PC-3 (cell line): Measurements from ENCODE around the gene GPC6. TPM values are rescaled to one million over a fixed set of nuclear protein-coding genes. Genes with fewer than 3 reads are reported as not detected.

ENCODE experiments used
- ATAC-seq: fragments of 200-7000 bp; cut with Tn5 transposase; 2 replicates; pipeline ENCODE4 v1.9.1; 2020; ENCODE audit warnings: mild to moderate bottlenecking, moderate library complexity
- BruUV-seq: library from RNA; stranded (reverse); fragments of 400-500 nt; replicated peaks from 2 replicates; lab custom pipeline; 2021; lab: Mats Ljungman, UMichigan
- CTCF ChIA-PET: fragments of 300-600 bp; sonication (Branson Sonifier 250); formaldehyde crosslinking; loops from one replicate; lab custom pipeline; 2022; ENCODE audit warnings: antibody characterized with exemption; lab: Charles Lee
- POLR2A ChIA-PET: fragments of 300-600 bp; sonication (Branson Sonifier 250); formaldehyde crosslinking; loops from one replicate; lab custom pipeline; 2022; ENCODE audit warnings: antibody characterized with exemption; ENCODE audit not compliant: unreplicated experiment; lab: Charles Lee
- DNase-seq: peaks from one replicate; pipeline ENCODE4 v3.0.0-alpha.2; 2015
- H2AFZ ChIP-seq: fragments of 300-600 bp; sonication (generic); 2 replicates; pipeline ENCODE4 v1.6.0; 2016; ENCODE audit warnings: antibody characterized with exemption, low read length
- H3F3A ChIP-seq: fragments of 300-600 bp; sonication (generic); one replicate; pipeline ENCODE4 v1.6.0; 2017; ENCODE audit warnings: antibody characterized with exemption, low read length, control low read depth, mild to moderate bottlenecking; ENCODE audit not compliant: unreplicated experiment
- H3K27ac ChIP-seq: fragments of 300-600 bp; sonication (generic); 2 replicates; pipeline ENCODE4 v1.5.1; 2016; ENCODE audit warnings: mild to moderate bottlenecking, low read length
- H3K27me3 ChIP-seq: fragments of 300-600 bp; sonication (generic); 2 replicates; pipeline ENCODE4 v1.6.1; 2016; ENCODE audit warnings: low read length, mixed read lengths
- H3K36me3 ChIP-seq: fragments of 300-600 bp; sonication (generic); 2 replicates; pipeline ENCODE4 v1.6.1; 2016; ENCODE audit warnings: low read depth, mixed run types, low read length, mixed read lengths
- H3K4me1 ChIP-seq: fragments of 300-600 bp; sonication (generic); 2 replicates; pipeline ENCODE4 v1.5.1; 2016; ENCODE audit warnings: low read length; ENCODE audit not compliant: insufficient read depth
- H3K4me2 ChIP-seq: fragments of 300-600 bp; sonication (generic); 2 replicates; pipeline ENCODE4 v1.6.0; 2016; ENCODE audit warnings: low read length
- H3K4me3 ChIP-seq: fragments of 300-600 bp; sonication (generic); 2 replicates; pipeline ENCODE4 v1.5.1; 2016; ENCODE audit warnings: mild to moderate bottlenecking, low read length, mixed read lengths
- H3K79me2 ChIP-seq: fragments of 300-600 bp; sonication (generic); 2 replicates; pipeline ENCODE4 v1.6.1; 2017; ENCODE audit warnings: low read length, mixed read lengths
- H3K9ac ChIP-seq: fragments of 300-600 bp; sonication (generic); 2 replicates; pipeline ENCODE4 v1.6.0; 2016; ENCODE audit warnings: mild to moderate bottlenecking, low read length
- H3K9me2 ChIP-seq: fragments of 300-600 bp; sonication (generic); replicated peaks from 2 replicates; pipeline ENCODE4 v1.6.1; 2016; ENCODE audit warnings: mixed run types, low read length, mixed read lengths
- H3K9me3 ChIP-seq: fragments of 300-600 bp; sonication (generic); 2 replicates; pipeline ENCODE4 v1.6.1; 2016; ENCODE audit warnings: low read length, mixed read lengths
- H4K20me1 ChIP-seq: fragments of 300-600 bp; sonication (generic); 2 replicates; pipeline ENCODE4 v1.6.1; 2016; ENCODE audit warnings: low read length, mixed read lengths
- EZH2 ChIP-seq: fragments of 300-600 bp; sonication (generic); IDR thresholded peaks from one replicate; pipeline ENCODE4 v1.6.1; 2017; ENCODE audit warnings: antibody characterized with exemption, mild to moderate bottlenecking, low read length; ENCODE audit not compliant: unreplicated experiment
- EZH2phosphoT487 ChIP-seq: fragments of 300-600 bp; sonication (generic); IDR thresholded peaks from 2 replicates; pipeline ENCODE4 v1.6.1; 2018; ENCODE audit warnings: mild to moderate bottlenecking, antibody characterized with exemption, low read length, borderline replicate concordance
- intact Hi-C: fragments of 100-400 bp; cut with micrococcal nuclease; formaldehyde crosslinking; loops from 2 replicates; pipeline ENCODE4 v1.9.0; 2023
- total RNA-seq: library from RNA; depleted of rRNA; stranded (reverse); fragments of >200 nt; gene quantifications from 2 replicates; pipeline ENCODE4 v1.2.3, GENCODE V29; 2014
- TF ChIP-seq, protein P1 (sequence below): fragments of 300-600 bp; sonication (generic); conservative IDR thresholded peaks from 2 replicates; pipeline ENCODE4 v1.5.1; 2017; ENCODE audit warnings: antibody characterized with exemption, low read depth, mild to moderate bottlenecking, low read length

GPC6 gene
- total RNA-seq, 1 experiment from 2014 or later, result 3.5 TPM

DNA sequence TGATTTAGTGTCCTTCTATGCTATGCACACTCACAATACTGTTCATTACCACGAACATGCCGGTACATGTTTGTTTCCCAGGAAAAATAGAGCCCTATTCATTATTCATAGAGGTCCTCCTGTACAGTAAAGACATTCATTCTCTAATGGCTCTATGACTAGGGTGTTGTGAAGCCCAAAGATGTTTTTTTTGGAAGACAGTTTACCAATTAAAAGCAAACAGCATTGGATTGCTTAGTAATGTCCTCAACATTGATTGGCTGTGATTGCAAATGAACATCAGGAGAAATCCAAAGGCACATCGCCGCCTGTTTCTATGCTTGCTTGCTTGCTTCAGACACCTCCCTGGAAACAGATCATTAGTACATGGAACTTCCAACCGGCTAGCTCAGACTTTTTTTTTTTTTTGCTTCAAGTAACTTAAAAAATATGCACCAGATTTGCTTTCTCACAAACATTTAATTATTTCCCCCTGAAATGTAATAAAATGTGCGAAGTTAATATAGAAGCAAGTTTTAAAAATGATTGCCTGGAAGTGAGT lies 8.8 kb upstream of the GPC6 start:
- BruUV-seq, result no TSS peak
- POLR2A ChIA-PET, result no interaction called here
- CTCF ChIA-PET, result no interaction called here
- no peak overlapping the region for H3K9ac ChIP-seq
- H3K4me2 ChIP-seq, result no peak overlapping the region
- H3K9me2 ChIP-seq, result no peaks in the 10 kb centered on the region
- H3K36me3 ChIP-seq, result no peaks in the 10 kb centered on the region
- DNase-seq, result no peak
- H3K9me3 ChIP-seq, result no peaks in the 10 kb centered on the region
- H3K27ac ChIP-seq, result no peak overlapping the region
- no peaks in the 10 kb centered on the region for H3K79me2 ChIP-seq
- H3K27me3 ChIP-seq, result no peaks in the 10 kb centered on the region
- TF ChIP-seq EZH2phosphoT487 (no peak), EZH2 (no peak)
- TF ChIP-seq, protein P1, sequence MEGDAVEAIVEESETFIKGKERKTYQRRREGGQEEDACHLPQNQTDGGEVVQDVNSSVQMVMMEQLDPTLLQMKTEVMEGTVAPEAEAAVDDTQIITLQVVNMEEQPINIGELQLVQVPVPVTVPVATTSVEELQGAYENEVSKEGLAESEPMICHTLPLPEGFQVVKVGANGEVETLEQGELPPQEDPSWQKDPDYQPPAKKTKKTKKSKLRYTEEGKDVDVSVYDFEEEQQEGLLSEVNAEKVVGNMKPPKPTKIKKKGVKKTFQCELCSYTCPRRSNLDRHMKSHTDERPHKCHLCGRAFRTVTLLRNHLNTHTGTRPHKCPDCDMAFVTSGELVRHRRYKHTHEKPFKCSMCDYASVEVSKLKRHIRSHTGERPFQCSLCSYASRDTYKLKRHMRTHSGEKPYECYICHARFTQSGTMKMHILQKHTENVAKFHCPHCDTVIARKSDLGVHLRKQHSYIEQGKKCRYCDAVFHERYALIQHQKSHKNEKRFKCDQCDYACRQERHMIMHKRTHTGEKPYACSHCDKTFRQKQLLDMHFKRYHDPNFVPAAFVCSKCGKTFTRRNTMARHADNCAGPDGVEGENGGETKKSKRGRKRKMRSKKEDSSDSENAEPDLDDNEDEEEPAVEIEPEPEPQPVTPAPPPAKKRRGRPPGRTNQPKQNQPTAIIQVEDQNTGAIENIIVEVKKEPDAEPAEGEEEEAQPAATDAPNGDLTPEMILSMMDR, result no peak
- no peak overlapping the region for H3K4me3 ChIP-seq
- ATAC-seq, result no peak
- intact Hi-C loops, result no loop called here
- no peaks in the 10 kb centered on the region for H4K20me1 ChIP-seq
- no peaks in the 10 kb centered on the region for H3K4me1 ChIP-seq
- H2AFZ ChIP-seq, result no peak overlapping the region
- H3F3A ChIP-seq, result no peaks in the 10 kb centered on the region

DNA sequence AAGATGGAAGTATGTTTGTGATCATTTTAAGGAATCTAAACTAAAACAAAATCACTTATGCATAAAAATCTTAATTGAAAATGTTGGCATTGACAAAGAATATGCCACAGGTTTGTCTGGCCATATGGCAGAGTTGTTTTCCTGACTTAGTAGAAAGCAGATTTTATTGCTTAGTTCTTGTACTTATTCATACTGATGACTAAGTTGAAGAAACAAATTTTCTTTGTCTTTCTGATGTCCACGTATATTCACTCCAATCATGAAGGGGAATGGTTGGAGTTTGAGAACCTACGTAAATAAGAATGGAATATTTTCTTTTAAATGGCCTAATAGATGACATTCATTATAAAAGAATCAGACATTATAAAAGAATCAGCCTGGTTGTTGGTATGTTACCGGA lies 8.0 kb upstream of the GPC6 start:
- Histone ChIP-seq H3K9me3 (no peaks in the 10 kb centered on the region), H2AFZ (no peak overlapping the region), H3K9ac (no peak overlapping the region), H3K79me2 (no peaks in the 10 kb centered on the region), H4K20me1 (no peaks in the 10 kb centered on the region), H3K27me3 (no peaks in the 10 kb centered on the region), H3F3A (no peaks in the 10 kb centered on the region), H3K27ac (no peak overlapping the region), H3K4me1 (no peaks in the 10 kb centered on the region), H3K36me3 (no peaks in the 10 kb centered on the region), H3K4me3 (no peak overlapping the region), H3K4me2 (no peak overlapping the region), H3K9me2 (no peaks in the 10 kb centered on the region)
- peak; percentile 67 for ATAC-seq
- CTCF ChIA-PET, result no interaction called here
- BruUV-seq, result no TSS peak
- TF ChIP-seq, protein P1, result no peak
- TF ChIP-seq EZH2phosphoT487 (no peak), EZH2 (no peak)
- DNase-seq, result peak; percentile 17
- POLR2A ChIA-PET, result no interaction called here
- intact Hi-C loops, result no loop called here

DNA sequence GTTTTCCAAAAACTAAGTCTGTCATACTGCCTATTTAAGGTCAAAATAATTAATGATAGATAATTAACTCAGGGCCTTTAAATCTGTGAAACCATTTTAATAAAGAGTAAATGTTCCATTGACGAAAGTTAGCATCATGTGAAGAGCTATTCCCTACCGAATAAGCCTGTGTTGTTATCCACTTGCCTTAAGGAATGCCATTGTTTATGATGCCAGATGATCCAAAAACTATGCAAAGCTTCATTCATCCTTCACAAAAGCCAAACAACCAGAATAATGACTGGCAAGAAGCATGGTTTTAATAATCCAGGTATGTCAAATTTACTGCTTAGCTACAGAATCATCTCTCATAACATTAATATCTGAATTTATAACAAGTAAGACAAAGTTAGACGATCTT lies 6.5 kb upstream of the GPC6 start:
- intact Hi-C loops, result loop anchor here (10.0 kb wide), 1 partner anchor 325 kb away; no protein-coding TSS in a partner anchor

More for the DNA sequence above, 6.5 kb upstream of the GPC6 start:
- ChIA-PET CTCF (interaction anchor here (0.6 kb wide), 1 partner anchor 731 kb away, joined by 3 read pairs; no protein-coding TSS in a partner anchor), POLR2A (interaction anchor here (0.6 kb wide), 1 partner anchor 1490 kb away, joined by 4 read pairs; no protein-coding TSS in a partner anchor)
- H3K9me2 ChIP-seq, result no peaks in the 10 kb centered on the region
- no peak overlapping the region for H3K4me3 ChIP-seq
- H3K27ac ChIP-seq, result no peak overlapping the region
- ATAC-seq (no peak), DNase-seq (no peak)
- H3K4me2 ChIP-seq, result no peak overlapping the region
- no TSS peak for BruUV-seq
- no peaks in the 10 kb centered on the region for H3K27me3 ChIP-seq
- no peak overlapping the region for H2AFZ ChIP-seq
- no peak overlapping the region for H3K9ac ChIP-seq
- no peaks in the 10 kb centered on the region for H3K36me3 ChIP-seq
- no peaks in the 10 kb centered on the region for H4K20me1 ChIP-seq
- peaks cover 6% of the 10 kb centered on the region for H3K4me1 ChIP-seq
- TF ChIP-seq, protein P1, result no peak
- no peak for TF ChIP-seq EZH2
- no peaks in the 10 kb centered on the region for H3F3A ChIP-seq
- no peaks in the 10 kb centered on the region for H3K79me2 ChIP-seq
- H3K9me3 ChIP-seq, result no peaks in the 10 kb centered on the region
